AG09319 (cell line): Measurements from ENCODE around the gene OR5A2.
"Not testable (repeated sequence)": the region's sequence is repeated elsewhere in the genome, so short reads cannot be mapped to it uniquely, and the experiment has no call there.

Source experiments
- DNase-seq: peaks from one replicate; pipeline ENCODE4 v3.0.0-alpha.2; 2010; ENCODE audit warnings: low read depth; ENCODE audit errors: extremely low read depth
- CTCF ChIP-seq: IDR thresholded peaks from 2 replicates; pipeline ENCODE4 v1.5.1; 2011; ENCODE audit warnings: low read depth, mild to moderate bottlenecking, inconsistent platforms, low read length, moderate library complexity

Gene OR5A2

GRCh38 chr11:59394186-59394585, 32.0 kb downstream of the OR5A2 start:
- no peak for TF ChIP-seq CTCF
- no peak for DNase-seq

DNA sequence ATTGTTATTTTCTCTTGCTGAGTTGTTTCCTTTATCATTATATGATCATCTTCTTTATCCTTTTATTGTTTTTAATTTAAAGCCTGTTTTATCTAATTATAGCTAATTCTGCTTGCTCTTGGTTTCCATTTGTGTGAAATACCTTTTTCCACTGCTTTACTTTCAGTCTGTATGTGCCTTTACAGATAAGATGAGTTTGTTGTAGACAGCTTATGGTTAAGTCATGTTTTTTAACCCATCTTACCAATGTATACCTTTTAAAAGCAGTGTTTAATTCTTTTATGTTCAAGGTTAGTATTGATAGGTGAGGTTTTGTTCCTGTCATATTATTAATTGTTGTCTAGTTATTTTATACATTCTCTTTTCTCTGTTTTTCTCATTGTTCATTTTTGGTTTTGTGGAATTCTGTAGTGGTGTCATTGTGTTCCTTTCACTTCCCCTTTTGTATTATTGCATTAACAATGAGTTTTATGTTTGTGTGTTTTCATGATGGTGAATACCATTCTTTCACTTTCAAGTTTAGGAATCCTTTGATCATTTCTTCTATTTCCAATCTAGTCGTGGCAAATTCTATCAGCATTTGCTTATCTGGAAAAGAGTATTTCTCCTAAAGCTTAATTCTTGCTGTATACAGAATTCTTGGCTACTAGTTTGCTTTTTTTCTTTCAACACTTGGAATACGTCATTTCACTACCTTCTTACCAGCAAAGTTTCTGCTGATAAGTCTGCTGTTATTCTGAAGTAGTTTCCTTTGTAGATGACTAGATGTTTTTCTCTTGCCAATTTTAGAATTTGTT, 45.8 kb downstream of the OR5A2 start:
- no peak for DNase-seq
- no peak for TF ChIP-seq CTCF

- DNase-seq = not testable (repeated sequence)
These were observed 53.9 kb downstream of the OR5A2 start for GRCh38 chr11:59372324-59372723.

- no peak for TF ChIP-seq CTCF
- DNase-seq = no peak
These were observed 57.8 kb downstream of the OR5A2 start for GRCh38 chr11:59368238-59369022.
